Pancreas (tissue), 10 donors: ENCODE data around the gene PRPF4. TPM values are rescaled to one million over a fixed set of nuclear protein-coding genes. Genes with fewer than 3 reads are reported as not detected.

Experiments
- ATAC-seq, 4 donors: fragments of 200-7000 bp; cut with Tn5 transposase; one replicate each; pipeline versions ENCODE4 v1.8.0 to v1.9.1; 2020; ENCODE audit warnings: mild to moderate bottlenecking in 4 of 4, moderate library complexity in 4 of 4
- DNase-seq, 6 donors: peaks; one replicate each; pipeline ENCODE4 v3.0.0-alpha.2; 2020
- FAIRE-seq: peaks from 2 replicates; lab custom pipeline; 2012; peaks lifted over from hg19 to GRCh38; lab: Jason Lieb, UNC
- H3K27ac ChIP-seq, 4 donors: fragments of 200-600 bp; sonication (generic); 1 replicate in 3 of 4; 2 replicates in 1 of 4; pipeline versions ENCODE4 v1.5.0 to v1.8.0; 2020
- H3K27me3 ChIP-seq, 4 donors: fragments of 200-600 bp; one replicate each; pipeline ENCODE4 v1.8.0; 2021
- H3K36me3 ChIP-seq, 3 donors: fragments of 200-600 bp; sonication (generic) in 1 of 3; one replicate each; pipeline versions ENCODE4 v1.5.0 to v1.8.0; 2020 to 2021
- H3K4me1 ChIP-seq, 3 donors: fragments of 200-600 bp; one replicate each; pipeline ENCODE4 v1.8.0; 2021
- H3K4me3 ChIP-seq, 4 donors: fragments of 200-600 bp; sonication (generic) in 2 of 4; one replicate each; pipeline versions ENCODE4 v1.5.0 to v1.8.0; 2020 to 2021
- H3K9me3 ChIP-seq, 4 donors: fragments of 200-600 bp; one replicate each; pipeline ENCODE4 v1.8.0; 2021
- CTCF ChIP-seq, 4 donors: fragments of 200-600 bp; sonication (generic) in 3 of 4; IDR thresholded peaks; one replicate each; pipeline versions ENCODE4 v1.5.0 to v1.8.0; 2021; ENCODE audit warnings: antibody characterized with exemption in 4 of 4
- WGBS, 2 donors: extraction: QIAGEN DNeasy Blood & Tissue Kit; methylation state at CpG; one replicate each; pipeline ENCODE4 v1.1.7; 2013; 5-methylcytosine and 5-hydroxymethylcytosine counted together
- intact Hi-C, 3 donors: fragments of 100-400 bp; cut with DNase I; formaldehyde crosslinking; loops; one replicate each; pipeline versions ENCODE4 v1.11.1 to v1.14.2; 2022
- polyA plus RNA-seq, 2 donors: library from polyadenylated mRNA; stranded (reverse); fragments of 200-250 nt; gene quantifications; one replicate each; pipeline ENCODE4 v1.2.3, GENCODE V29; 2013
- total RNA-seq, 6 donors: library from RNA; stranded (reverse); fragmentation: NEBNext Ultra II Directional in 4 of 6; extraction: Animal tissue kit (Norgen Biotek cat#: 25700) in 4 of 6; gene quantifications; one replicate each; pipeline versions ENCODE4 v1.2.1 to v1.2.4, GENCODE V29; 2021 to 2023
- donor health status: healthy with polysubstance abuse.
- donor health status: DM: no; HTN: no; CAD: no; lungs with moderate emphysema.
- donor health status: DM: no; HTN: no; CAD: no.
- donor health status: control.
- donor health status: control.
- donor health status: Bipolar disorder and iron deficiency.
- donor health status: DM: yes; HTN: yes; CAD: no.
- donor health status: DM: no; HTN: no; CAD: no.
- donor health status: DM: no; HTN: no; CAD: no.
- donor health status: DM: yes; HTN: yes; CAD: no.

Gene PRPF4
- total and polyA plus RNA-seq, 8 donors: 5.1 to 10.8 (median 8.4) TPM

- Histone ChIP-seq H3K9me3 (no peaks in the 10 kb centered on the region), H3K4me3 (no peak overlapping the region), H3K4me1 (no peaks in the 10 kb centered on the region), H3K36me3 (no peaks in the 10 kb centered on the region), H3K27ac (no peak overlapping the region), H3K27me3 (no peaks in the 10 kb centered on the region)
- 76 to 86% methylated on average over 8 of the region's 8 CpGs for WGBS, 2 donors
- TF ChIP-seq CTCF (IDR thresholded peaks at IDR 0.05): no peak
- ATAC-seq (no peak), DNase-seq (no peak), FAIRE-seq (no peak)
- intact Hi-C loops: loop anchor here in 1 of 3 donors (10.0 kb wide), 1 partner anchor 103 kb away; the partner anchor contains the start of gene ALAD
Observed at GRCh38 chr9:113301548-113301947, 26.1 kb downstream of the PRPF4 start.

- H3K4me1 ChIP-seq: no peaks in the 10 kb centered on the region
- no peak for ATAC-seq
- intact Hi-C loops: loop anchor here in 1 of 3 donors (10.0 kb wide), 1 partner anchor 102 kb away; the partner anchor contains the start of gene ALAD
- no peak for TF ChIP-seq CTCF (IDR thresholded peaks at IDR 0.05)
- DNase-seq: no peak
- H3K36me3 ChIP-seq: no peaks in the 10 kb centered on the region
- WGBS, 2 donors: 61 to 64% methylated on average over 25 of the region's 25 CpGs
- no peak for FAIRE-seq
- H3K27ac ChIP-seq: no peak within 1 kb of the TSS
- H3K27me3 ChIP-seq: no peaks in the 10 kb centered on the region
- H3K4me3 ChIP-seq: no peak within 1 kb of the TSS
- no peaks in the 10 kb centered on the region for H3K9me3 ChIP-seq
Observed at GRCh38 chr9:113302792-113303418, 27.4 kb downstream of the PRPF4 start, which contains the start of gene RNF183. RNF183 (minus strand) TSS chr9:113303376; CDS start chr9:113298184, 5,192 bp downstream.

GRCh38 chr9:113306566-113306965, 31.1 kb downstream of the PRPF4 start:
- intact Hi-C loops: loop anchor here in 2 of 3 donors (5.0 to 10.0 kb wide), 2 partner anchors 98 to 101 kb away; partner anchors contain the start of gene ALAD (in 1 of the 2)
- H3K9me3 ChIP-seq: no peaks in the 10 kb centered on the region
- no peak overlapping the region for H3K27ac ChIP-seq
- FAIRE-seq (no peak), ATAC-seq (no peak), DNase-seq (no peak)
- no peak overlapping the region for H3K4me3 ChIP-seq
- 60 to 81% methylated on average over 1 of the region's 1 CpG for WGBS, 2 donors
- no peak for TF ChIP-seq CTCF (IDR thresholded peaks at IDR 0.05)
- H3K27me3 ChIP-seq: no peaks in the 10 kb centered on the region
- no peaks in the 10 kb centered on the region for H3K36me3 ChIP-seq
- H3K4me1 ChIP-seq: no peaks in the 10 kb centered on the region

GRCh38 chr9:113307396-113307975, 32.0 kb downstream of the PRPF4 start:
- WGBS, 2 donors: 50 to 59% methylated on average over 8 of the region's 8 CpGs
- FAIRE-seq: no peak
- no peak for ATAC-seq
- Histone ChIP-seq H3K4me1 (no peaks in the 10 kb centered on the region), H3K4me3 (no peak overlapping the region), H3K36me3 (no peaks in the 10 kb centered on the region), H3K27ac (no peak overlapping the region), H3K27me3 (no peaks in the 10 kb centered on the region), H3K9me3 (no peaks in the 10 kb centered on the region)
- DNase-seq: no peak
- no peak for TF ChIP-seq CTCF (IDR thresholded peaks at IDR 0.05)
- intact Hi-C loops: loop anchor here in 2 of 3 donors (5.0 to 10.0 kb wide), 2 partner anchors 97 to 100 kb away; partner anchors contain the start of gene ALAD (in 1 of the 2)
